Esophagus muscularis mucosa (tissue), 4 donors: ENCODE data around the gene C2orf66.

Source experiments
- EP300 ChIP-seq: sonication (generic); formaldehyde crosslinking; IDR thresholded peaks from one replicate; pipeline ENCODE4 v1.6.1; 2017; ENCODE audit warnings: antibody characterized with exemption
- POLR2A ChIP-seq: fragments of 450-650 bp; IDR thresholded peaks from one replicate; pipeline ENCODE4 v1.6.1; 2017; ENCODE audit warnings: antibody characterized with exemption, moderate library complexity, mild to moderate bottlenecking, low read depth
- POLR2AphosphoS5 ChIP-seq, 2 donors: sonication (generic); formaldehyde crosslinking; IDR thresholded peaks; one replicate each; pipeline ENCODE4 v1.6.1; 2017; ENCODE audit warnings: antibody characterized with exemption in 2 of 2
- TF ChIP-seq, protein P1 (sequence below), 3 experiments: fragments of 200-600 bp in 2 of 3; fragments of 450-650 bp in 1 of 3; sonication (generic) in 2 of 3; IDR thresholded peaks; one replicate each; pipeline ENCODE4 v1.5.1; 2017 to 2019; ENCODE audit warnings: antibody characterized with exemption in 3 of 3, mild to moderate bottlenecking in 2 of 3, moderate library complexity in 1 of 3

DNA sequence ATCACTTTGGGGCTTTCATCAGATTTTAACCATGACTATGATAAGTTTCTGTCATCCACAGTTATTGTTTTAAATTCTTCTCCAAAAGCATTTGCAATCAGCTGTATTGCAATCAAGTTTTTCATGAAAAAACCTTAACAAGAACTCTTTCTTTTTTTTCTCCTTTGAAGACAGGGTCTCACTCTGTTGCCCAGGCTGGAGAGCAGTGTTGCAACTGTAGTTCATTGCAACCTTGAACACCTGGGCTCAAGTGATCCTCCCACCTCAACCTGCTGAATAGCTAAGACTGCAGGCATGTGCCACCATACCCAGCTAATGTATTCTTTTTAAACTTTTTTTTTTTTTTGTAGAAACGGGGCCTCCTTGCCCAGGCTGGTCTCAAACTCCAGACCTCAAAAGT, 45.5 kb upstream of the C2orf66 start:
- TF ChIP-seq, protein P1, sequence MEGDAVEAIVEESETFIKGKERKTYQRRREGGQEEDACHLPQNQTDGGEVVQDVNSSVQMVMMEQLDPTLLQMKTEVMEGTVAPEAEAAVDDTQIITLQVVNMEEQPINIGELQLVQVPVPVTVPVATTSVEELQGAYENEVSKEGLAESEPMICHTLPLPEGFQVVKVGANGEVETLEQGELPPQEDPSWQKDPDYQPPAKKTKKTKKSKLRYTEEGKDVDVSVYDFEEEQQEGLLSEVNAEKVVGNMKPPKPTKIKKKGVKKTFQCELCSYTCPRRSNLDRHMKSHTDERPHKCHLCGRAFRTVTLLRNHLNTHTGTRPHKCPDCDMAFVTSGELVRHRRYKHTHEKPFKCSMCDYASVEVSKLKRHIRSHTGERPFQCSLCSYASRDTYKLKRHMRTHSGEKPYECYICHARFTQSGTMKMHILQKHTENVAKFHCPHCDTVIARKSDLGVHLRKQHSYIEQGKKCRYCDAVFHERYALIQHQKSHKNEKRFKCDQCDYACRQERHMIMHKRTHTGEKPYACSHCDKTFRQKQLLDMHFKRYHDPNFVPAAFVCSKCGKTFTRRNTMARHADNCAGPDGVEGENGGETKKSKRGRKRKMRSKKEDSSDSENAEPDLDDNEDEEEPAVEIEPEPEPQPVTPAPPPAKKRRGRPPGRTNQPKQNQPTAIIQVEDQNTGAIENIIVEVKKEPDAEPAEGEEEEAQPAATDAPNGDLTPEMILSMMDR (IDR thresholded peaks at IDR 0.05): no peak
- TF ChIP-seq POLR2A (no peak), POLR2AphosphoS5 (IDR thresholded peaks at IDR 0.05) (no peak), EP300 (no peak)
